HPDE6-E6E7 (cell line): Measurements from ENCODE around the gene NCOA6.
"Not testable (repeated sequence)": the region's sequence is repeated elsewhere in the genome, so short reads cannot be mapped to it uniquely, and the experiment has no call there.

Experiments used
- DNase-seq: peaks from one replicate; pipeline ENCODE4 v3.0.0; 2011; ENCODE audit warnings: missing footprints; ENCODE audit errors: extremely low spot score

Gene NCOA6

DNA sequence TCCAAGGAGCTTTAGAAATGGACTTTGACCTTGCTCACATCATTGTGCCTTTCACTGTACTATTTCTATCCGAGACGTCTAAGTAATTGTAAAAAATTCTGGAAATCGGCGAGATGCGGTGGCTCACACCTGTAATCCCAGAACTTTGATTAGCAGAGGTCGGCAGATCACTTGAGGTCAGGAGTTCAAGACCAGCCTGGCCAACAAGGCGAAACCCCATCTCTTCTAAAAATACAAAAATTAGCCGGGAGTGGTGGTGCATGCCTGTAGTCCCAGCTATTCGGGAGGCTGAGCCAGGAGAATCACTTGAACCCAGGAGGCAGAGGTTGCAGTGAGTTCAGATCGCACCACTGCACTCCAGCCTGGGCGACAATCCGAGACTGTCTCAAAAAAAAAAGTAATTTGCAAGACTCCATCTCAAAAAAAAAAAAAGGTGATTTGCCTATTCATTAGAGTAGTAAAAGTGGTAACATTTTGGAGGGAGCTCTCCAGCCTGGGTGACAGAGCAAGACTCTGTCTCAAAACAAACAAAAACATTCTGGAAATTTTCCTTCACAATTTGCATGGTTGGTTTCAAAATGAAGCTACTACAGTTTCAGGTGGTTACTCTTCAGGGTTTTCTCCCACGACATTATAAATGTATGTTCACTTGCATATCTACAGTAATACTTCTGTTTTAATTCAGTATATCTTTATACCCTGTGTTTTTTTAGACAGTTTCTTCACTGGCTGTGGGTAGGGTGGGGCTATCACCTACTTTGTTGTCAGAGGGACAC is 106.0 kb downstream of the NCOA6 start:
- DNase-seq, result not testable (repeated sequence)

- DNase-seq, result no peak
These were observed 108.0 kb downstream of the NCOA6 start for GRCh38 chr20:34717230-34718095.

- DNase-seq, result no peak
These were observed 108.6 kb downstream of the NCOA6 start for GRCh38 chr20:34716921-34717229.

- no peak for DNase-seq
These were observed 110.1 kb downstream of the NCOA6 start for GRCh38 chr20:34715384-34715783.

DNA sequence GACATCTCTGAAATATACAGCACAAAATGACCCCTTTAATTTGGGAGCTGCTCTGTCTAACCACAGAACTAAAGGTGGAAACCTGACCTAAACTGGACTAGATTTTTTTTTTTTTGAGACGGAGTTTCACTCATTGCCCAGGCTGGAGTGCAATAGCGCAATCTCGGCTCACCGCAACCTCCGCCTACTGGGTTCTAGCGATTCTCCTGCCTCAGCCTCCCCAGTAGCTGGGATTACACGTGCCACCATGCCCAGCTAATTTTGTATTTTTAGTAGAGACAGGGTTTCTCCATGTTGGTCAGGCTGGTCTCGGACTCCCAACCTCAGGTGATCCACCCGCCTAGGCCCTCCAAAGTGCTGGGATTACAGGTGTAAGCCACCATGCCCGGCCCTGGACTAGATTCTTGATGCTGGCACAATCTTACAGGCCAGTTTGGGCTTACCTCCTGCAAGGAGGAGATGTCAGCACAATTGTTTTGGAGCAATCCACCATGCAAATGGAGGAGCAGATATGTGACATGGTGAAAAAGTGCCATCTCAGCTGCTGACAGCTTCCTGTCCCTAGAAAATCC is 111.4 kb downstream of the NCOA6 start:
- not testable (repeated sequence) for DNase-seq

DNA sequence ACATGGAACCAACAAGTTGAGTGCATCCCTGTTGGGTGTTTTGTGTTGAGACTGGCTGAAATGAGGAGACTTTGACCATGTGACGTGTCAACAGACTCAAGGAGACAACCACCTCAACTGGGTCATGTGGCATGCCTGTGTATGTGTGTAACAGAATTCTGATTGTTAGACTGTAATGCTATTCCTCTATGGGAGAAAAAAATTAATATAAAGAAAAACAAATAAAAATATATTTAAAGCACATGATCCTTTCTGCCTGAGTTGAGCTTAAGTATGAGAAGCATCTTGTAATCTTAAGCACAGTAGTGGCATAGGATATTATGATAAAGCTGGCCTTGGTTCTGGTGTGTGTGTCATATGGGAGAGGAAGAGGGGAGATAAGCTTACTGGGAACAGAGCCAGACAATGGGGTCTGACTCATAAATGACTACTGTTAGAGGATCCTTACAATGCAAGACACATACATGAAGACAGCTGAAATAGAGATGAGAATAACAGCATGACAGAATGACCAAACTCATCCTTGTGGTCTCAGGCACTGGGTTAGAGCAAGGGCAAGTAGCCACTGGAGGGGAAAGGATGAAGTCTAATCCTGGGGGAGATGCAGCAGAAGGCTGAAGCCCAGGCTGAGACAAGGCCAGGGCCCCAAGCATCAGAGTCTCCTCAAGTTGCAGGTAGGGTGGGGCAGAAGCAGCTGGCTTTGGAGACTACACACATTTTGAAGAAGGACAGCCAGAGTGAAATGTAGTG is 112.1 kb downstream of the NCOA6 start:
- DNase-seq, result peak; percentile 98

DNA sequence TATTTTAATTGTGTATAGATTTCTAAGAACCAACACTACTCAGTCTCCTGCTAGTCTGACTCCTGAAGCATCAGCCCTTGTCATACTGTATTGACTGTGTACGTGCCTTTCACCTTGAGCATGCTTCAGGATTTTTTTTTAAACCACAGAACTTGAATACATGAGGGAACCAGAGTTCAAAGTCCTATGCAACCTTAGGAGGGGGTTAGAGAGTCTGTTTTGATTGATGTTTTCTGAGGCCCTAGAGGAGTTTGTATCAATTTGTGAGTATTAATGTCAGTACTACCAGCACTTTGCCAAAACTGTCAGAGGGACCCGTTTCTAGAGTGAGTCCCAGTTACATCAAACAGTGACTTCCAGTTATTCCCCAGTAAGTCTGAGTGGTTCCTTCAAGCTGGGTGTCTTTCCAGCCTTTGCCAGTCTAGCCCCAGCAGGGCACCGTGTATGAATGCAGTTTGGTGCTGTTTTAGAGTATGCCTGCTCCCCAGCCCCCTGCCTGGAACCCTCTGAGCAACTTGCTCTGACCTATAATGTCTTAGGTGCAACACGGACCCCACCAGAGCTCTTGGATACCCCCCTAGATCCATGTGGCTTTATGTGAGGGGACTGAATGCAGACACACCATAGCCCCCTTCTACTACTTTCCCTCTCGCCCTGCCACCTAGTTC is 112.8 kb downstream of the NCOA6 start:
- DNase-seq, result no peak

DNA sequence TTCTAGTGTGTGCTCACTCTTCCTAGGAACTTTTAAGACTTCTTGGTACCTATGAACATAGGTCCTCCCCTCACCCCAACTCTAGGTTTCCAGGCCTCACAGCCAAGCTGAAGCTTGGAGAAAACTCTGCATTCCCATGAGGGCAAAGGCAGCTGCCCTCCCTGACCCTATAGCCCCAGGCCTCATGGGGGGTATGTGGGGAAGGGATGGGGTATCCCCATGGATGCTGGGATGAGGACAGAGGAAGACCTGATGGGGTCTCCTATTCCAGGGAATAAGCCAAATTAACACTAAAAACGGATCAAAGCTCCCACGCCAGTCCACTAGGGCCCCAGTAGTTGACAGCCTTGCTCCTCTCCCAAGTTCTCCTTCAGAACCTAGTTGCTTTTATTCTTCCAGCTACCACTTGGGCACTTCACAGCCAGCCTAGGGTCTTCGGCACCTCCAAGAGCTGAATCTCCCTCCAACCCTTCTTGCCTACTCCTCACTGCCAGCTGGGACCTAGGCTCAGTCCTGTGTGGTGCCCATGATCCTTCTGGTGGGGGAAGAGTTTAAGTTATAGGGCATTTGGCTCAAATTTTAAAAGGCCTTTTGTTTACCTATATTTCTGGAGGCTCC is 113.5 kb downstream of the NCOA6 start:
- DNase-seq, result no peak

DNA sequence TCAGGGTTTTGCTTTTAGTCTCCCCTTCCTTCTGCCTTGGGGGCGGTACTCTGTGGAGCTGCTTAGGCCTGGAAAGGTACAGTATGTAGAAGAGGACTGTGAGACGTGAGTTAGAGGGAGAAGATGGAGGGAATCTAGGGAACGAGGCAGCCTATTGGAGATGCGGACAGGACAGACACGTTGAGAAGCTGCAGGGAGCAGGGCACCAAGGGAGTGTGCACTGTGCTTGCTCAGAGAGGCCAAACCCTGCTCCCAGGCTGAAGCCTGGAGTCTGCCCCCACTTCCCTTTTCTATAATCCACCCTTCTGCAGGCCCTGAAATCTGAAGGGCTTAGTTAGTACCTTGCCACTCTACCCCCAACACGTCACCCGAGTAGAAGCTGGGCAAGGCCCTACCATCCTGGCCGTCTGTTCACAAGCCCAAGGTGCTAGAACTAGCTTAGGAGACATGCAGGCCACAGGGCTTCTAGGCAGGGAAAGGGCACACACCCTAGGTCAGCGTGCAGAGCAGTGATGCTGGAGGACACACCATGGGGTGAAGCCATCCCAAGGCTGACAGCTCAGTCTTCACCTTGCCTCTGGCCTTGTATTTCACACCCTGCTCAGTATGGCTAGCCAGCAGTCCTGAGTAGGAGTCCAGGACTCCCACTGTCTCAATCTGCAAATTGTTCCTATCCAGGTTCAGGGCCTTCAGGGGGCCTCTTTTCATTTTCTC is 114.4 kb downstream of the NCOA6 start:
- no peak for DNase-seq

DNA sequence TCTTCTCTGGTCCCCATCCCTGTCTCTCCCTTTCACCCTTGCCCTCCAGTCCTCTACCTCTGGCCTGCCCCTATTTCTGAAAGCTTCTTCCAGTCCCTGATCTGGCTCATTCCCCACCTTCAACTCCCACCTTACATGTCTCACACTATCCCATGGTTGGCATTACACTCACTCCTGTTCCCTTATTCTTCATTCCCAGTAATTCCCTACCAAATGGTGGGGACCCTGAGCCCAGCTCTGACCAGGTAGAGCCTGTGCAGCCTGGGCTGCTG is 114.9 kb downstream of the NCOA6 start:
- DNase-seq, result no peak

DNA sequence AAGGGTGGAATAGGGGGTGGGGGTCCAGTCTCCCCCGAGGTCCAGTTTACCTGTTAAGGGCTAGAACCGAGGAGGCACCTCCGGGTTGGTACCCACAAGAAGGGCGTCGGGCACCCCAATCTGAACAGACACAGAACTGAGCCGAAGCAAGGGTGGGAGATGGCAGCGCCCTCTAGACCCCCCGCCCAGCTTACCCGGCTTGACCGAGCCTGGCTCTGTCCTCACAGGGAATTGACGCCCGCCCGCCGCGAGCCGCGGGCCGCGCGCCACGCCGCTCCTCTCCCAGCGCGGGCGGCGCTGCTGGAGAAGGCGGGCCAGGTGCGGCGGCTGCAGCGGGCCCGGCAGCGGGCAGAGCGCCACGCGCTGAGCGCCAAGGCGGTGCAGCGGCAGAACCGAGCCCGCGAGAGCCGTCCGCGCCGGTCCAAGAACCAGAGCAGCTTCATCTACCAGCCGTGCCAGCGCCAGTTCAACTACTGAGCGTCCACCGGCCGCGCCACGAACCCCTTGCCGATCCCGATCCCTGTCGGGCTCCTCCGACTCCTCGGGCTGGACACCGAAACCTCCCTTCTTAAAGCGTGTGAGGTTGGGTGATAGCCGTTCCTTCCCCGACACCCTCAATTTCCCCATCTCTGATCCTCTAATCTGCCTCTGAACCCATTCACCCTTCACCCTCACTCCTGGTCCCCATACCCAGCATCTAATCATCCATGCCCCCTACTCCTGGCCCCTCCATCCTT is 115.5 kb downstream of the NCOA6 start:
- DNase-seq, result peak; percentile 94

- DNase-seq, result peak; percentile 94
These were observed 116.2 kb downstream of the NCOA6 start for GRCh38 chr20:34709044-34709830.

DNA sequence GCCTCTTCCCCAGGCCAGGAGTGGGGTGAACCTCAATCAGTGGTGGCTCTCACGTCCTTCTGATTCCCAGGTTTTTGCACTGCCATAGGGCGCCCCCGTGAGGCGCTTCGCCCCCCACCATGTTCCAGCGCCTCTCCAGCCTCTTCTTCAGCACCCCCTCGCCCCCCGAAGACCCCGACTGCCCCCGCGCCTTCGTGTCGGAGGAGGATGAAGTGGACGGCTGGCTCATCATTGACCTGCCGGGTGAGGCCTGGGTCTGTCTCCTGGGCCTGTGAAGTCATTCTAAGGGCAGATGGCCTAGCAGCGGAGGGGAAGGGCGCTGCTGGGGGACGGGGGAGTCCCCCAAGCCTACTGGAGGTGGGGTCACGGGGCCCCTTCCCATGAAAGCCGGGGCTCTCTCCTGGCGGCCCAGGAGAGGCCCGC is 116.8 kb downstream of the NCOA6 start:
- DNase-seq, result peak; percentile 54

DNA sequence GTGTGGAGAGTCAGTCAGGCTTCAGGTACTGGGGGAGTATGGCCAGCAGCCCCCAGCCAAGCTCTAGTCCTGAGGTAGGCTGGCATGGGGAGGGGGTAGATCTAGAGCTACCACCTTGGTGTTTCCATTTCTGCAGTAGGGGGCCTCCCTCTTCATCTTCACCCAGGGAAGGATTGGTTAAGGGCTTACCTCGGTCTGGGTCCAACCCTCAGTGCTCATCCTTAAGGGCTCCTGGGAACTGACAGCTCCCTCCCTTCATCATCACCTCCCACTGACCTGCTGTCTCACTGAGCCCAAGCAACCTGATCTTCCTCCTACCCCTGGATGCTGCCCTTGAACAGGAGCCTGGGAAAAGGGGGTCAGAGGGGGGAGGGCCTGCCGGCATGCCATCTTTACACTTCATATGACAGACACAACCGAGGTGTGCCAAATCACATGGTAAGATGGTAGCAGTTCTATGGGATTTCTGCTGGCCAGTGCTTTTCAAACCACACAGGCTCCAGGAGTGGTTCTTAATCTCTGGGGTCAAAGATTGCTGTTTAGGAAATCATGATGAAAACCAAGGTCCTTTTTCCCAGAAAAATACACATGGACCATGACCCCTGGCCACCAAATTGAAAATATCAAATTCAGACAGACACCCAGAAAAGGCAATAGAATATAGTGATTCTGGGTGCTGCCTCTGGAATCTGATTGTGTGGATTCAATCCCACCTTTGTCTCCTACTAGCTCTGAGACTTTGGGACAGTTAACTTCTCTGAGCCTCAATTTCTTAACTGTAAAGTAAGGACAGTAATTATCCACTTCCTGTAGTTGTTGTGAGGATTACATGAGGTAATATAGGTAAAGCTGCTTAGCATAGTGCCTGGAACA is 118.3 kb downstream of the NCOA6 start:
- DNase-seq, result no peak

- DNase-seq, result no peak
These were observed 119.1 kb downstream of the NCOA6 start for GRCh38 chr20:34706302-34706875.

DNA sequence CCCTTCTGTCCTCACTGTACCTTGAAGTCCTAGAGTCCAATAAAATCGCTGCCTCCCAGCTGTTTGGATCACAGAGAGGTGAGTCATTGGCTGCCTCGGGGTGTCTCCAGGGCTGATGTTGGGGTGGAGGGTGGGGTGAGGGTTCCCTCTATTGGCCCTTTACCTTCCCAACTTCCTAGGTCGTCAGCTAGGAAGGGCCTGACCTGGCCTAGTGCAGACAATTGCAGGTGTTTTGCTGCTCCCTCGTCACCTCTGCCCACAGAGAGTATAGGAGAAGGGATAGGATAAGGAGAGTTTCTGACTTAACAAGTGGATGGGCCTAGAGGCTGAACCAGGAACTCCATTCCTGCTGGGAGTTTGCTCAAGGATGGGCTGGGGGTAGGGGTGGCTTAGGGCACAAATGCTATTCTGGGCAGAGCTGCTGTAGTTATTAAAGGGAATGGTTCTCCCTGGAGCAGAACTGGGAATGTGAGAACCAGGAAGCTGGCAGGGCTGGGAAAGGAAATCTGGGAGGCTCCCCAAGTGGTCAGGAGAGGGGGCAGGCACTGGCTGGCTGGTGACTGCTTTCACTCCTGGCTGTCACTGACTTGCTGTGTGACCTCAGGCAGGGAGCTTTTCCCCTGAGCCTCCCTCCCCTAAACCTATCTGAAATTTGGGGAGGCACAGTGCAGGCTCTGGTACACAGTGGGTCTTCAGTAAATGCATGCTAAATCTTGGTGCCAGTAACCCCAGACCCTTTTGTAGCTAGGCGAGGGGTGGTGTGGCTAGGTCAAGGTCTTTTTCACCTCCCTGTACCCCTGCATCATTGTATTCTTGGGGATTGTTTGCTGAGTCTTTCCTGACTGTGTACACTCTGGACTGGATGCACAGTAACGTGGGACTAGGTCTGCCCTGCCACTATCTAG is 119.8 kb downstream of the NCOA6 start:
- peak; percentile 85 for DNase-seq

- DNase-seq, result no peak
These were observed 120.4 kb downstream of the NCOA6 start for GRCh38 chr20:34705008-34705396.
